Fibroblast of lung (primary cell): ENCODE data around the gene KCNT2.

Experiments
- EZH2 ChIP-seq: IDR thresholded peaks from 2 replicates; pipeline ENCODE4 v1.5.1; 2012; ENCODE audit warnings: low read length, control low read depth, mild to moderate bottlenecking; ENCODE audit errors: missing control alignments
- TF ChIP-seq, protein P1 (sequence below), 2 donors: IDR thresholded peaks in 1 of 2; conservative IDR thresholded peaks in 1 of 2; 1 replicate in 1 of 2; 2 replicates in 1 of 2; pipeline ENCODE4 v1.5.1; 2011 to 2012; ENCODE audit warnings: low read length in 2 of 2, control low read depth in 1 of 2, inconsistent platforms in 1 of 2, low read depth in 1 of 2, mild to moderate bottlenecking in 1 of 2

DNA sequence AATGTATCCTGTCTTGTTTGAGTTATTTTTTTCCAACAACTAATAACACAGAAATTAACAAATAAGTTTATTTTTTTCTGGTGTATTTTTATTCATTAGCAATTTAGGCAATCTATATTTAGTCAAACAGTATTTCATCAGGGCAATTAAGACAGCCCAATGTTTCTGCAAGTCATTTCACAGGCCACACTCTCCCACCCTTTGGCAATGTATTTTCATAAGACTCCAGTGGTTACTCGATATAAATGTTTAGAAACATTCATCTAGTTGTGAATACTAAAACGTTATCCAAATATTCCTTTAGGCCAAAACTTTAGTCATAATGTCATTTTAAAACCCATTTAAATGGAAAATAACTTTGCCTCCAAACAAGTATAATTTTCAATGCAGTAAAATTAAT lies 142.1 kb downstream of the KCNT2 start:
- TF ChIP-seq, protein P1, sequence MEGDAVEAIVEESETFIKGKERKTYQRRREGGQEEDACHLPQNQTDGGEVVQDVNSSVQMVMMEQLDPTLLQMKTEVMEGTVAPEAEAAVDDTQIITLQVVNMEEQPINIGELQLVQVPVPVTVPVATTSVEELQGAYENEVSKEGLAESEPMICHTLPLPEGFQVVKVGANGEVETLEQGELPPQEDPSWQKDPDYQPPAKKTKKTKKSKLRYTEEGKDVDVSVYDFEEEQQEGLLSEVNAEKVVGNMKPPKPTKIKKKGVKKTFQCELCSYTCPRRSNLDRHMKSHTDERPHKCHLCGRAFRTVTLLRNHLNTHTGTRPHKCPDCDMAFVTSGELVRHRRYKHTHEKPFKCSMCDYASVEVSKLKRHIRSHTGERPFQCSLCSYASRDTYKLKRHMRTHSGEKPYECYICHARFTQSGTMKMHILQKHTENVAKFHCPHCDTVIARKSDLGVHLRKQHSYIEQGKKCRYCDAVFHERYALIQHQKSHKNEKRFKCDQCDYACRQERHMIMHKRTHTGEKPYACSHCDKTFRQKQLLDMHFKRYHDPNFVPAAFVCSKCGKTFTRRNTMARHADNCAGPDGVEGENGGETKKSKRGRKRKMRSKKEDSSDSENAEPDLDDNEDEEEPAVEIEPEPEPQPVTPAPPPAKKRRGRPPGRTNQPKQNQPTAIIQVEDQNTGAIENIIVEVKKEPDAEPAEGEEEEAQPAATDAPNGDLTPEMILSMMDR (conservative IDR thresholded peaks at IDR 0.05 in 1 of 2, IDR thresholded peaks at IDR 0.05 in 1 of 2; ENCODE audit: low read depth in 1 of 2, low read length in 2 of 2), result no peak
- TF ChIP-seq EZH2, result no peak
